Measurements from ENCODE around the gene GP1BB.

The GP1BB gene

GRCh38 chr22:19770349-19771220, 47.2 kb downstream of the GP1BB start:
- Histone ChIP-seq H3K27me3 (ENCODE audit: low read depth, low read length) (peaks cover 27% of the 10 kb centered on the region), H3K36me3 (ENCODE audit: control insufficient read depth in 1 of 2, insufficient read depth in 2 of 2, low read length in 2 of 2) (no peaks in the 10 kb centered on the region), H3K27ac (ENCODE audit: low read length) (no peak overlapping the region), H3K4me1 (ENCODE audit: control insufficient read depth in 1 of 2, insufficient read depth in 2 of 2, low read length in 2 of 2) (peaks cover 0 to 14% of the 10 kb centered on the region in 2 donors), H3K9me3 (ENCODE audit: control insufficient read depth in 1 of 2, low read length in 2 of 2) (no peaks in the 10 kb centered on the region), H3K4me3 (ENCODE audit: low read depth in 1 of 2, low read length in 2 of 2) (no peak overlapping the region)

- Histone ChIP-seq H3K4me3 (ENCODE audit: low read depth in 1 of 2, low read length in 2 of 2) (no peak overlapping the region), H3K9me3 (ENCODE audit: control insufficient read depth in 1 of 2, low read length in 2 of 2) (no peaks in the 10 kb centered on the region), H3K27me3 (ENCODE audit: low read depth, low read length) (peaks cover 24% of the 10 kb centered on the region), H3K4me1 (ENCODE audit: control insufficient read depth in 1 of 2, insufficient read depth in 2 of 2, low read length in 2 of 2) (peaks cover 0 to 3% of the 10 kb centered on the region in 2 donors), H3K27ac (ENCODE audit: low read length) (no peak overlapping the region), H3K36me3 (ENCODE audit: control insufficient read depth in 1 of 2, insufficient read depth in 2 of 2, low read length in 2 of 2) (no peaks in the 10 kb centered on the region)
These were observed 49.0 kb downstream of the GP1BB start for GRCh38 chr22:19772422-19772672.

- no peak overlapping the region for H3K27ac ChIP-seq (ENCODE audit: low read length)
- no peaks in the 10 kb centered on the region for H3K36me3 ChIP-seq (ENCODE audit: control insufficient read depth in 1 of 2, insufficient read depth in 2 of 2, low read length in 2 of 2)
- H3K4me1 ChIP-seq (ENCODE audit: control insufficient read depth in 1 of 2, insufficient read depth in 2 of 2, low read length in 2 of 2), result no peaks in the 10 kb centered on the region
- no peaks in the 10 kb centered on the region for H3K9me3 ChIP-seq (ENCODE audit: control insufficient read depth in 1 of 2, low read length in 2 of 2)
- peaks cover 23% of the 10 kb centered on the region for H3K27me3 ChIP-seq (ENCODE audit: low read depth, low read length)
- H3K4me3 ChIP-seq (ENCODE audit: low read depth in 1 of 2, low read length in 2 of 2), result no peak overlapping the region
These were observed 49.5 kb downstream of the GP1BB start for GRCh38 chr22:19772673-19773469.

- H3K4me3 ChIP-seq (ENCODE audit: low read depth in 1 of 2, low read length in 2 of 2), result no peak overlapping the region
- H3K36me3 ChIP-seq (ENCODE audit: control insufficient read depth in 1 of 2, insufficient read depth in 2 of 2, low read length in 2 of 2), result no peaks in the 10 kb centered on the region
- H3K9me3 ChIP-seq (ENCODE audit: control insufficient read depth in 1 of 2, low read length in 2 of 2), result no peaks in the 10 kb centered on the region
- H3K27me3 ChIP-seq (ENCODE audit: low read depth, low read length), result peaks cover 16% of the 10 kb centered on the region
- no peak overlapping the region for H3K27ac ChIP-seq (ENCODE audit: low read length)
- H3K4me1 ChIP-seq (ENCODE audit: control insufficient read depth in 1 of 2, insufficient read depth in 2 of 2, low read length in 2 of 2), result no peaks in the 10 kb centered on the region
These were observed 50.2 kb downstream of the GP1BB start for GRCh38 chr22:19773470-19774040.
